Suprapubic skin (tissue), 4 donors: Measurements from ENCODE around the gene AIFM1. TPM values are rescaled to one million over a fixed set of nuclear protein-coding genes. Genes with fewer than 3 reads are reported as not detected.

ENCODE experiments used
- DNase-seq, 2 donors: peaks; one replicate each; pipeline ENCODE4 v3.0.0-alpha.2; 2019; ENCODE audit warnings: low spot score in 2 of 2
- H3K27ac ChIP-seq: fragments of 200-600 bp; sonication (generic); one replicate; pipeline ENCODE4 v1.5.1; 2019
- H3K27me3 ChIP-seq: fragments of 200-600 bp; sonication (generic); one replicate; pipeline ENCODE4 v1.5.1; 2019
- H3K36me3 ChIP-seq: fragments of 200-600 bp; sonication (generic); one replicate; pipeline ENCODE4 v1.5.1; 2019
- H3K4me1 ChIP-seq: fragments of 200-600 bp; sonication (generic); one replicate; pipeline ENCODE4 v1.5.1; 2019
- H3K4me3 ChIP-seq: fragments of 200-600 bp; sonication (generic); one replicate; pipeline ENCODE4 v1.5.1; 2019; ENCODE audit warnings: mild to moderate bottlenecking
- H3K9me3 ChIP-seq: fragments of 200-600 bp; sonication (generic); one replicate; pipeline ENCODE4 v1.5.1; 2019
- CTCF ChIP-seq, 2 donors: fragments of 200-600 bp in 1 of 2; fragments of 450-650 bp in 1 of 2; sonication (generic) in 1 of 2; IDR thresholded peaks; one replicate each; pipeline ENCODE4 v1.5.1; 2016 to 2019; ENCODE audit warnings: antibody characterized with exemption in 2 of 2, mild to moderate bottlenecking in 1 of 2, moderate library complexity in 1 of 2
- EP300 ChIP-seq: sonication (generic); formaldehyde crosslinking; IDR thresholded peaks from one replicate; pipeline ENCODE4 v1.6.1; 2017; ENCODE audit warnings: antibody characterized with exemption
- POLR2A ChIP-seq, 2 donors: fragments of 450-650 bp; IDR thresholded peaks; one replicate each; pipeline ENCODE4 v1.6.1; 2017; ENCODE audit warnings: antibody characterized with exemption in 2 of 2, mild to moderate bottlenecking in 2 of 2, moderate library complexity in 2 of 2
- POLR2AphosphoS5 ChIP-seq, 3 donors: sonication (generic); formaldehyde crosslinking; IDR thresholded peaks; one replicate each; pipeline ENCODE4 v1.6.1; 2017; ENCODE audit warnings: antibody characterized with exemption in 3 of 3
- WGBS: methylation state at CpG from one replicate; pipeline ENCODE4 v1.1.5; 2018; 5-methylcytosine and 5-hydroxymethylcytosine counted together
- total RNA-seq, 4 donors: library from RNA; depleted of rRNA; stranded (reverse); fragments of >200 nt; gene quantifications; one replicate each; pipeline ENCODE4 v1.1.0, GENCODE V29; 2016

AIFM1 gene
- total RNA-seq, 4 donors from 2014 or later = 7.6 to 11.9 (median 9.3) TPM

- peaks cover 23% of the 10 kb centered on the region for H3K4me1 ChIP-seq
- 70% methylated on average over 4 of the region's 4 CpGs for WGBS
- H3K27ac ChIP-seq = no peak overlapping the region
- H3K36me3 ChIP-seq = no peaks in the 10 kb centered on the region
- no peak for DNase-seq
- no peaks in the 10 kb centered on the region for H3K9me3 ChIP-seq
- no peak overlapping the region for H3K4me3 ChIP-seq
- TF ChIP-seq EP300 = no peak
- no peak for TF ChIP-seq POLR2A (IDR thresholded peaks at IDR 0.05)
- TF ChIP-seq POLR2AphosphoS5 (IDR thresholded peaks at IDR 0.05) = no peak
- TF ChIP-seq CTCF (IDR thresholded peaks at IDR 0.05) = no peak
- no peaks in the 10 kb centered on the region for H3K27me3 ChIP-seq
Observed at GRCh38 chrX:130167040-130167439, 1.4 kb upstream of the AIFM1 start.

GRCh38 chrX:130166503-130166777, 799 bp upstream of the AIFM1 start:
- Histone ChIP-seq H3K4me1 (peaks cover 20% of the 10 kb centered on the region), H3K36me3 (no peaks in the 10 kb centered on the region), H3K27ac (peak overlapping the region; percentile 89), H3K27me3 (no peaks in the 10 kb centered on the region), H3K9me3 (no peaks in the 10 kb centered on the region), H3K4me3 (peak overlapping the region; percentile 65)
- WGBS = 50% methylated on average over 4 of the region's 4 CpGs
- TF ChIP-seq POLR2AphosphoS5 (IDR thresholded peaks at IDR 0.05) (no peak), CTCF (IDR thresholded peaks at IDR 0.05) (no peak), POLR2A (IDR thresholded peaks at IDR 0.05) (no peak), EP300 (no peak)
- DNase-seq = no peak

- Histone ChIP-seq H3K4me1 (peaks cover 14% of the 10 kb centered on the region), H3K4me3 (peak overlapping the region; percentile 65), H3K36me3 (no peaks in the 10 kb centered on the region), H3K27ac (peak overlapping the region; percentile 89), H3K27me3 (no peaks in the 10 kb centered on the region), H3K9me3 (no peaks in the 10 kb centered on the region)
- WGBS = 39% methylated on average over 19 of the region's 32 CpGs
- no peak for DNase-seq
- TF ChIP-seq POLR2A (IDR thresholded peaks at IDR 0.05) (no peak), POLR2AphosphoS5 (IDR thresholded peaks at IDR 0.05) (no peak), EP300 (no peak), CTCF (IDR thresholded peaks at IDR 0.05) (no peak)
Observed at GRCh38 chrX:130165181-130165702, 399 bp downstream of the AIFM1 start.

- Histone ChIP-seq H3K9me3 (no peaks in the 10 kb centered on the region), H3K4me1 (peaks cover 14% of the 10 kb centered on the region), H3K27ac (no peak overlapping the region), H3K27me3 (no peaks in the 10 kb centered on the region), H3K36me3 (no peaks in the 10 kb centered on the region), H3K4me3 (no peak overlapping the region)
- 65% methylated on average over 2 of the region's 2 CpGs for WGBS
- no peak for DNase-seq
- TF ChIP-seq POLR2A (IDR thresholded peaks at IDR 0.05) (no peak), POLR2AphosphoS5 (IDR thresholded peaks at IDR 0.05) (no peak), EP300 (no peak), CTCF (IDR thresholded peaks at IDR 0.05) (no peak)
Observed at GRCh38 chrX:130163398-130163797, 2.2 kb downstream of the AIFM1 start.

GRCh38 chrX:130162094-130162735, 3.4 kb downstream of the AIFM1 start:
- H3K27me3 ChIP-seq = no peaks in the 10 kb centered on the region
- no peak for DNase-seq
- H3K4me1 ChIP-seq = peaks cover 14% of the 10 kb centered on the region
- H3K4me3 ChIP-seq = no peak overlapping the region
- 42% methylated on average over 6 of the region's 6 CpGs for whole genome bisulfite sequencing
- H3K9me3 ChIP-seq = no peaks in the 10 kb centered on the region
- H3K27ac ChIP-seq = no peak overlapping the region
- TF ChIP-seq EP300 (no peak), CTCF (IDR thresholded peaks at IDR 0.05) (no peak), POLR2A (IDR thresholded peaks at IDR 0.05) (no peak)
- no peaks in the 10 kb centered on the region for H3K36me3 ChIP-seq
